Neural progenitor cell (in vitro differentiated cells): Measurements from ENCODE around the gene SPINDOC.

Experiments
- EZH2 ChIP-seq: fragments of 200-600 bp; sonication (generic); IDR thresholded peaks from 2 replicates; pipeline ENCODE4 v1.6.1; 2017; ENCODE audit warnings: antibody characterized with exemption, mild to moderate bottlenecking, moderate library complexity
- TF ChIP-seq, protein P1 (sequence below): fragments of 200-600 bp; sonication (generic); IDR thresholded peaks from 2 replicates; pipeline ENCODE4 v1.5.1; 2017; ENCODE audit warnings: antibody characterized with exemption, mild to moderate bottlenecking

DNA sequence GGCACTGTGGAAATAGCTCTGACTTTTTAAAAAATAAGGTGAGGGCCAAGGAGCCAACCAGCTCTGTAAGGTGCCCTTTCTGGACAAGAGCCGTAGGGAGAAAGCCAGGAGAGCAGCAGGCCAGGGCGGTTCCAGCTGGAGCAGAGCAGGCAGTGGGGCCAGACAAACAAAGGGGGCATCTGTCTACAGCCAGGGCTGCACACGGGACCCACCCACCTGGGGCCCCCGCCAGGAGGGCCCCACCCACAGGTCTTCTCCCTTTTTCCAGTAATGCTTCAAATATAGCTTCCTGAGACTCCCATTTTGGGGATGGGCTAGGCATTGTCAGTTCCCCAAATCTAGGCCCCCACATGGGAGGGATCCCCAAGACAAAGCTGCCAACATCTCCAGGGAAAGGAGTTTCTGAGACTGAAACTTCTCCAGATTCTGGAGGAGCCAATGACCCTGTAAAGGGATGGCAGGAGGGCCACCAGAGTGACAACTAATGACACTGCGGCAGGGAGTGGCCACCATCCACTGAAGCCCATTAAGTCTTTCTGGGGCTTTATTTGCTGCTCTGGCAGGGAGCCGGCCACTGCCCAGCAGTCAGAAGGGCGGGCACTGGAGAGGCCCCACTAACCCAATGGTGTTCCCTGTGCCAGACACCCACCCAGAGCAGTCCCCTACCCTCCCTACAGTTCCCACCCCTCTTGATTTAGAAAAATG, 46.6 kb upstream of the SPINDOC start:
- TF ChIP-seq EZH2: no peak
- TF ChIP-seq, protein P1, sequence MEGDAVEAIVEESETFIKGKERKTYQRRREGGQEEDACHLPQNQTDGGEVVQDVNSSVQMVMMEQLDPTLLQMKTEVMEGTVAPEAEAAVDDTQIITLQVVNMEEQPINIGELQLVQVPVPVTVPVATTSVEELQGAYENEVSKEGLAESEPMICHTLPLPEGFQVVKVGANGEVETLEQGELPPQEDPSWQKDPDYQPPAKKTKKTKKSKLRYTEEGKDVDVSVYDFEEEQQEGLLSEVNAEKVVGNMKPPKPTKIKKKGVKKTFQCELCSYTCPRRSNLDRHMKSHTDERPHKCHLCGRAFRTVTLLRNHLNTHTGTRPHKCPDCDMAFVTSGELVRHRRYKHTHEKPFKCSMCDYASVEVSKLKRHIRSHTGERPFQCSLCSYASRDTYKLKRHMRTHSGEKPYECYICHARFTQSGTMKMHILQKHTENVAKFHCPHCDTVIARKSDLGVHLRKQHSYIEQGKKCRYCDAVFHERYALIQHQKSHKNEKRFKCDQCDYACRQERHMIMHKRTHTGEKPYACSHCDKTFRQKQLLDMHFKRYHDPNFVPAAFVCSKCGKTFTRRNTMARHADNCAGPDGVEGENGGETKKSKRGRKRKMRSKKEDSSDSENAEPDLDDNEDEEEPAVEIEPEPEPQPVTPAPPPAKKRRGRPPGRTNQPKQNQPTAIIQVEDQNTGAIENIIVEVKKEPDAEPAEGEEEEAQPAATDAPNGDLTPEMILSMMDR: no peak
